HEK293 (cell line): ENCODE data around the gene OR2G3.

ENCODE experiments used
- CTCF ChIA-PET: fragments of 350-600 bp; formaldehyde crosslinking; extraction: SDS; loops from one replicate; lab custom pipeline; 2021; ENCODE audit warnings: antibody characterized with exemption; lab: Yijun Ruan, JAX
- POLR2A ChIA-PET: fragments of 300-600 bp; formaldehyde crosslinking; extraction: SDS; loops from one replicate; lab custom pipeline; 2020; ENCODE audit warnings: antibody characterized with exemption, inconsistent platforms; lab: Yijun Ruan, JAX
- H3K27ac ChIP-seq: fragments of 200-500 bp; sonication (Bioruptor generic); 2 replicates; pipeline ENCODE4 v1.5.1; 2014; ENCODE audit warnings: low read depth, low read length, control low read depth, inconsistent platforms; ENCODE audit errors: extremely low read depth
- H3K36me3 ChIP-seq, 2 experiments: fragments of 200-500 bp in 1 of 2; sonication (Bioruptor generic) in 1 of 2; 1 replicate in 1 of 2; 2 replicates in 1 of 2; pipeline ENCODE4 v1.5.1; 2014 to 2017; ENCODE audit warnings: inconsistent platforms in 2 of 2, low read length in 2 of 2; ENCODE audit not compliant: control insufficient read depth in 2 of 2, insufficient read depth in 1 of 2
- H3K4me1 ChIP-seq: fragments of 200-500 bp; sonication (Bioruptor generic); 2 replicates; pipeline ENCODE4 v1.5.1; 2014; ENCODE audit warnings: mild to moderate bottlenecking, low read length, inconsistent platforms; ENCODE audit not compliant: control insufficient read depth, insufficient read depth
- H3K4me3 ChIP-seq: 2 replicates; pipeline ENCODE4 v1.5.1; 2011; ENCODE audit warnings: low read depth, mild to moderate bottlenecking, control low read depth, low read length, moderate library complexity
- H3K9me3 ChIP-seq: fragments of 200-500 bp; sonication (Bioruptor generic); 2 replicates; pipeline ENCODE4 v1.5.1; 2014; ENCODE audit warnings: low read depth, low read length, inconsistent platforms; ENCODE audit not compliant: control insufficient read depth, insufficient read depth
- GFI1B ChIP-seq: fragments of 450-650 bp; formaldehyde crosslinking; IDR thresholded peaks from 2 replicates; pipeline ENCODE4 v1.5.1; 2016; ENCODE audit warnings: missing biosample characterization, missing genetic modification characterization
- KLF16 ChIP-seq: fragments of 450-650 bp; formaldehyde crosslinking; IDR thresholded peaks from 2 replicates; pipeline ENCODE4 v1.5.1; 2017; ENCODE audit warnings: missing biosample characterization, missing genetic modification characterization
- KLF9 ChIP-seq: fragments of 450-650 bp; formaldehyde crosslinking; IDR thresholded peaks from 2 replicates; pipeline ENCODE4 v1.5.1; 2016; ENCODE audit warnings: missing biosample characterization, missing genetic modification characterization, low read depth
- MYNN ChIP-seq: fragments of 450-650 bp; formaldehyde crosslinking; IDR thresholded peaks from 2 replicates; pipeline ENCODE4 v1.5.1; 2016; ENCODE audit warnings: missing biosample characterization, missing genetic modification characterization, borderline replicate concordance
- ZBTB1 ChIP-seq: fragments of 450-650 bp; formaldehyde crosslinking; IDR thresholded peaks from 2 replicates; pipeline ENCODE4 v1.5.1; 2016; ENCODE audit warnings: missing biosample characterization, missing genetic modification characterization
- ZEB2 ChIP-seq: fragments of 450-650 bp; formaldehyde crosslinking; IDR thresholded peaks from 2 replicates; pipeline ENCODE4 v1.5.1; 2016; ENCODE audit warnings: missing biosample characterization, missing genetic modification characterization
- ZFP37 ChIP-seq: fragments of 450-650 bp; formaldehyde crosslinking; IDR thresholded peaks from 2 replicates; pipeline ENCODE4 v1.5.1; 2016; ENCODE audit warnings: missing biosample characterization, missing genetic modification characterization
- ZNF23 ChIP-seq: fragments of 450-650 bp; formaldehyde crosslinking; IDR thresholded peaks from 2 replicates; pipeline ENCODE4 v1.5.1; 2016; ENCODE audit warnings: missing biosample characterization, missing genetic modification characterization, borderline replicate concordance
- ZNF394 ChIP-seq: fragments of 450-650 bp; formaldehyde crosslinking; IDR thresholded peaks from 2 replicates; pipeline ENCODE4 v1.5.1; 2016; ENCODE audit warnings: missing biosample characterization, missing genetic modification characterization, mild to moderate bottlenecking, moderate library complexity, borderline replicate concordance
- ZNF521 ChIP-seq: fragments of 450-650 bp; formaldehyde crosslinking; IDR thresholded peaks from 2 replicates; pipeline ENCODE4 v1.5.1; 2017; ENCODE audit warnings: missing biosample characterization, mild to moderate bottlenecking, missing genetic modification characterization
- ZNF544 ChIP-seq: fragments of 450-650 bp; formaldehyde crosslinking; IDR thresholded peaks from 2 replicates; pipeline ENCODE4 v1.5.0; 2017; ENCODE audit warnings: missing biosample characterization, missing genetic modification characterization
- ZNF548 ChIP-seq: fragments of 450-650 bp; formaldehyde crosslinking; IDR thresholded peaks from 2 replicates; pipeline ENCODE4 v1.5.1; 2016; ENCODE audit warnings: missing biosample characterization, missing genetic modification characterization
- ZNF701 ChIP-seq: fragments of 450-650 bp; formaldehyde crosslinking; IDR thresholded peaks from 2 replicates; pipeline ENCODE4 v1.5.1; 2016; ENCODE audit warnings: missing biosample characterization, missing genetic modification characterization
- ZSCAN23 ChIP-seq: fragments of 450-650 bp; formaldehyde crosslinking; IDR thresholded peaks from 2 replicates; pipeline ENCODE4 v1.5.1; 2016; ENCODE audit warnings: missing biosample characterization, missing genetic modification characterization
- ZSCAN30 ChIP-seq: fragments of 450-650 bp; IDR thresholded peaks from 2 replicates; pipeline ENCODE4 v1.5.1; 2018; ENCODE audit warnings: missing biosample characterization, mild to moderate bottlenecking, missing genetic modification characterization, moderate library complexity
- TF ChIP-seq, protein P1 (sequence below): fragments of 450-650 bp; formaldehyde crosslinking; IDR thresholded peaks from 2 replicates; pipeline ENCODE4 v1.5.1; 2016; ENCODE audit warnings: missing biosample characterization, missing genetic modification characterization
- TF ChIP-seq, protein P2 (sequence below): fragments of 450-650 bp; formaldehyde crosslinking; IDR thresholded peaks from 2 replicates; pipeline ENCODE4 v1.5.1; 2016; ENCODE audit warnings: missing biosample characterization, missing genetic modification characterization
- TF ChIP-seq, protein P3 (sequence below): fragments of 450-650 bp; formaldehyde crosslinking; IDR thresholded peaks from 2 replicates; pipeline ENCODE4 v1.5.1; 2016; ENCODE audit warnings: missing biosample characterization, missing genetic modification characterization
- TF ChIP-seq, protein P4 (sequence below): fragments of 450-650 bp; formaldehyde crosslinking; IDR thresholded peaks from 2 replicates; pipeline ENCODE4; 2016; ENCODE audit warnings: missing biosample characterization, missing genetic modification characterization
- TF ChIP-seq, protein P5 (sequence below): fragments of 450-650 bp; formaldehyde crosslinking; IDR thresholded peaks from 2 replicates; pipeline ENCODE4 v1.5.1; 2016; ENCODE audit warnings: missing biosample characterization, missing genetic modification characterization
- TF ChIP-seq, protein P6 (sequence below): fragments of 450-650 bp; formaldehyde crosslinking; IDR thresholded peaks from 2 replicates; pipeline ENCODE4 v1.5.1; 2017; ENCODE audit warnings: missing biosample characterization, missing genetic modification characterization

The OR2G3 gene

DNA sequence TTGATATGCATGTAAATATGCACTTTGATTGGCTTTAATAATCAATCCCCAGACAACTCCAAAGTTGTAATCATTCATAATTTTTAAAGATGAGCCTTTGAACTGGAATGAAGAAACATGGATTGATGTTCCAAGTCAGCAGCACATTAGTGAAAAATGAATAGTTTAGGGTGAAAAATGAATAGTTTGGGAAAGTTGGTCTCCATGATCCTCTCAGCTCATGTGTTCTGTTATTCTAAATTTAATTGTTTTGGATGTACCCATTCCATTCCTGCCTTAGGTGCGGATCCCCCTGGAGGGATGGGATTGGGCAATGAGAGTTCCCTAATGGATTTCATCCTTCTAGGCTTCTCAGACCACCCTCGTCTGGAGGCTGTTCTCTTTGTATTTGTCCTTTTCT is at the start of gene OR2G3:
TSS of gene OR2G3 (plus strand) at position 301 of the 400 bp plus-strand sequence. CDS start at position 301, 0 bp downstream.
- TF ChIP-seq ZNF394 (tag by site-specific recombination) (no peak), ZNF23 (no peak), ZEB2 (tag by site-specific recombination) (no peak), ZNF701 (tag by site-specific recombination) (no peak), ZNF544 (tag by site-specific recombination) (no peak), GFI1B (tag by site-specific recombination) (no peak), ZSCAN30 (tag by site-specific recombination) (no peak), ZSCAN23 (no peak), ZNF548 (tag by site-specific recombination) (no peak), KLF16 (tag by site-specific recombination) (no peak), ZFP37 (no peak), KLF9 (tag by site-specific recombination) (no peak), ZBTB1 (tag by site-specific recombination) (no peak)
- TF ChIP-seq, protein P1, sequence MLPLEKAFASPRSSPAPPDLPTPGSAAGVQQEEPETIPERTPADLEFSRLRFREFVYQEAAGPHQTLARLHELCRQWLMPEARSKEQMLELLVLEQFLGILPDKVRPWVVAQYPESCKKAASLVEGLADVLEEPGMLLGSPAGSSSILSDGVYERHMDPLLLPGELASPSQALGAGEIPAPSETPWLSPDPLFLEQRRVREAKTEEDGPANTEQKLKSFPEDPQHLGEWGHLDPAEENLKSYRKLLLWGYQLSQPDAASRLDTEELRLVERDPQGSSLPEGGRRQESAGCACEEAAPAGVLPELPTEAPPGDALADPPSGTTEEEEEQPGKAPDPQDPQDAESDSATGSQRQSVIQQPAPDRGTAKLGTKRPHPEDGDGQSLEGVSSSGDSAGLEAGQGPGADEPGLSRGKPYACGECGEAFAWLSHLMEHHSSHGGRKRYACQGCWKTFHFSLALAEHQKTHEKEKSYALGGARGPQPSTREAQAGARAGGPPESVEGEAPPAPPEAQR (tag by site-specific recombination) = no peak
- TF ChIP-seq, protein P2, sequence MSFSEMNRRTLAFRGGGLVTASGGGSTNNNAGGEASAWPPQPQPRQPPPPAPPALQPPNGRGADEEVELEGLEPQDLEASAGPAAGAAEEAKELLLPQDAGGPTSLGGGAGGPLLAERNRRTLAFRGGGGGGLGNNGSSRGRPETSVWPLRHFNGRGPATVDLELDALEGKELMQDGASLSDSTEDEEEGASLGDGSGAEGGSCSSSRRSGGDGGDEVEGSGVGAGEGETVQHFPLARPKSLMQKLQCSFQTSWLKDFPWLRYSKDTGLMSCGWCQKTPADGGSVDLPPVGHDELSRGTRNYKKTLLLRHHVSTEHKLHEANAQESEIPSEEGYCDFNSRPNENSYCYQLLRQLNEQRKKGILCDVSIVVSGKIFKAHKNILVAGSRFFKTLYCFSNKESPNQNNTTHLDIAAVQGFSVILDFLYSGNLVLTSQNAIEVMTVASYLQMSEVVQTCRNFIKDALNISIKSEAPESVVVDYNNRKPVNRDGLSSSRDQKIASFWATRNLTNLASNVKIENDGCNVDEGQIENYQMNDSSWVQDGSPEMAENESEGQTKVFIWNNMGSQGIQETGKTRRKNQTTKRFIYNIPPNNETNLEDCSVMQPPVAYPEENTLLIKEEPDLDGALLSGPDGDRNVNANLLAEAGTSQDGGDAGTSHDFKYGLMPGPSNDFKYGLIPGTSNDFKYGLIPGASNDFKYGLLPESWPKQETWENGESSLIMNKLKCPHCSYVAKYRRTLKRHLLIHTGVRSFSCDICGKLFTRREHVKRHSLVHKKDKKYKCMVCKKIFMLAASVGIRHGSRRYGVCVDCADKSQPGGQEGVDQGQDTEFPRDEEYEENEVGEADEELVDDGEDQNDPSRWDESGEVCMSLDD (tag by site-specific recombination) = no peak
- TF ChIP-seq, protein P3, sequence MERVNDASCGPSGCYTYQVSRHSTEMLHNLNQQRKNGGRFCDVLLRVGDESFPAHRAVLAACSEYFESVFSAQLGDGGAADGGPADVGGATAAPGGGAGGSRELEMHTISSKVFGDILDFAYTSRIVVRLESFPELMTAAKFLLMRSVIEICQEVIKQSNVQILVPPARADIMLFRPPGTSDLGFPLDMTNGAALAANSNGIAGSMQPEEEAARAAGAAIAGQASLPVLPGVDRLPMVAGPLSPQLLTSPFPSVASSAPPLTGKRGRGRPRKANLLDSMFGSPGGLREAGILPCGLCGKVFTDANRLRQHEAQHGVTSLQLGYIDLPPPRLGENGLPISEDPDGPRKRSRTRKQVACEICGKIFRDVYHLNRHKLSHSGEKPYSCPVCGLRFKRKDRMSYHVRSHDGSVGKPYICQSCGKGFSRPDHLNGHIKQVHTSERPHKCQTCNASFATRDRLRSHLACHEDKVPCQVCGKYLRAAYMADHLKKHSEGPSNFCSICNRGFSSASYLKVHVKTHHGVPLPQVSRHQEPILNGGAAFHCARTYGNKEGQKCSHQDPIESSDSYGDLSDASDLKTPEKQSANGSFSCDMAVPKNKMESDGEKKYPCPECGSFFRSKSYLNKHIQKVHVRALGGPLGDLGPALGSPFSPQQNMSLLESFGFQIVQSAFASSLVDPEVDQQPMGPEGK = no peak
- TF ChIP-seq, protein P4, sequence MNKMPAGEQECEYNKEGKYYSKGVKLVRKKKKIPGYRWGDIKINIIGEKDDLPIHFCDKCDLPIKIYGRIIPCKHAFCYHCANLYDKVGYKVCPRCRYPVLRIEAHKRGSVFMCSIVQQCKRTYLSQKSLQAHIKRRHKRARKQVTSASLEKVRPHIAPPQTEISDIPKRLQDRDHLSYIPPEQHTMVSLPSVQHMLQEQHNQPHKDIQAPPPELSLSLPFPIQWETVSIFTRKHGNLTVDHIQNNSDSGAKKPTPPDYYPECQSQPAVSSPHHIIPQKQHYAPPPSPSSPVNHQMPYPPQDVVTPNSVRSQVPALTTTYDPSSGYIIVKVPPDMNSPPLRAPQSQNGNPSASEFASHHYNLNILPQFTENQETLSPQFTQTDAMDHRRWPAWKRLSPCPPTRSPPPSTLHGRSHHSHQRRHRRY (tag by site-specific recombination) = no peak
- CTCF ChIA-PET = no interaction called here
- no peaks in the 10 kb centered on the region for H3K36me3 ChIP-seq

DNA sequence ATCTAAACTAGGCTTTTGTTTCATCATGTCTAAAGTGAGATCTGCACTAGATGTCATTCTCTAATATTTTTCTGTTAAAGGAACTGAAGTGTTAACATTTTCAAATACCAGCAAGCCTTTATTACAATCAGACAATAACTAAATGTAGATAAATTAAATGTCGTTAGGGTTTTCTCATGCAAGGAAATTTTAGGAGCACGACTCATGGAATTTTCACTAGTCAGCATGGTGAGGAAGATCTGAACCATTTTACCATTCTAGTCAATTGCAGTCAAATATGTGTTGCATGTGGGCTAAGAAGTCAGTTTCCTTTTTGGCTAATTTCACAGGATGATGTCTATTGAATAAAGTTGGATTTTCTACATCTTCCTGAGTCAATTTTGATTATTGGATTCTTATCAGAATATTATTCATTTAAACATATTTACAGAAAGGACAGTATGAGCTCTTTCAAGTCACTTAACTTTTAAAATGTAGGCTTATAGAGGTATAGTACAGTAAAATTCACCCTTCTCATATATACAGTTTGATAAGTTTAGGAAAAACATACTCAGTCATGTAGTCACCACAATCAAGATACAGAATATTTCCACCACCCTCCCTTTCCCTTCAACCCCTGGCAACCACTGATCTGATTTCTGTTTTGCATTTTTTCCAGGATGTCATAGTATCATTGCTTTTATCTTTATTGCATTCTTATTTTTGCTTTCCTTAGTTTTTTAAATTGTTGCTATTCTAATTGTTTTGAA is 47.3 kb upstream of the OR2G3 start:
- no peak overlapping the region for H3K4me3 ChIP-seq
- H3K9me3 ChIP-seq = no peaks in the 10 kb centered on the region
- H3K27ac ChIP-seq = no peak overlapping the region
- ChIA-PET CTCF (no interaction called here), POLR2A (no interaction called here)
- H3K4me1 ChIP-seq = no peaks in the 10 kb centered on the region
- H3K36me3 ChIP-seq = no peaks in the 10 kb centered on the region
- TF ChIP-seq, protein P3 = no peak
- TF ChIP-seq, protein P5, sequence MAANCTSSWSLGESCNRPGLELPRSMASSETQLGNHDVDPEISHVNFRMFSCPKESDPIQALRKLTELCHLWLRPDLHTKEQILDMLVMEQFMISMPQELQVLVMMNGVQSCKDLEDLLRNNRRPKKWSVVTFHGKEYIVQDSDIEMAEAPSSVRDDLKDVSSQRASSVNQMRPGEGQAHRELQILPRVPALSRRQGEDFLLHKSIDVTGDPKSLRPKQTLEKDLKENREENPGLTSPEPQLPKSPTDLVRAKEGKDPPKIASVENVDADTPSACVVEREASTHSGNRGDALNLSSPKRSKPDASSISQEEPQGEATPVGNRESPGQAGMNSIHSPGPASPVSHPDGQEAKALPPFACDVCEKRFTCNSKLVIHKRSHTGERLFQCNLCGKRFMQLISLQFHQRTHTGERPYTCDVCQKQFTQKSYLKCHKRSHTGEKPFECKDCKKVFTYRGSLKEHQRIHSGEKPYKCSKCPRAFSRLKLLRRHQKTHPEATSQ = no peak
- TF ChIP-seq KLF9 (tag by site-specific recombination) (no peak), ZNF701 (tag by site-specific recombination) (no peak), ZNF394 (tag by site-specific recombination) (no peak), MYNN (tag by site-specific recombination) (no peak), ZNF521 (tag by site-specific recombination) (no peak), ZNF548 (tag by site-specific recombination) (no peak)
- TF ChIP-seq, protein P6, sequence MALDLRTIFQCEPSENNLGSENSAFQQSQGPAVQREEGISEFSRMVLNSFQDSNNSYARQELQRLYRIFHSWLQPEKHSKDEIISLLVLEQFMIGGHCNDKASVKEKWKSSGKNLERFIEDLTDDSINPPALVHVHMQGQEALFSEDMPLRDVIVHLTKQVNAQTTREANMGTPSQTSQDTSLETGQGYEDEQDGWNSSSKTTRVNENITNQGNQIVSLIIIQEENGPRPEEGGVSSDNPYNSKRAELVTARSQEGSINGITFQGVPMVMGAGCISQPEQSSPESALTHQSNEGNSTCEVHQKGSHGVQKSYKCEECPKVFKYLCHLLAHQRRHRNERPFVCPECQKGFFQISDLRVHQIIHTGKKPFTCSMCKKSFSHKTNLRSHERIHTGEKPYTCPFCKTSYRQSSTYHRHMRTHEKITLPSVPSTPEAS (tag by site-specific recombination) = no peak

More for the DNA sequence above, at the start of gene OR2G3:
- POLR2A ChIA-PET = no interaction called here
- no peak within 1 kb of the TSS for H3K27ac ChIP-seq
- no peaks in the 10 kb centered on the region for H3K4me1 ChIP-seq
- no peak within 1 kb of the TSS for H3K4me3 ChIP-seq
- no peaks in the 10 kb centered on the region for H3K9me3 ChIP-seq
